Ascending aorta (tissue), 2 donors: ENCODE results near the gene ENHO. TPM values are rescaled to one million over a fixed set of nuclear protein-coding genes. Genes with fewer than 3 reads are reported as not detected.

Experiments used
- DNase-seq, 2 donors: peaks; one replicate each; pipeline ENCODE4 v3.0.0-alpha.2; 2019; ENCODE audit warnings: low spot score in 2 of 2
- H3K27ac ChIP-seq, 2 donors: fragments of 200-600 bp; sonication (generic); one replicate each; pipeline ENCODE4 v1.5.1; 2016 to 2017; ENCODE audit warnings: mild to moderate bottlenecking in 1 of 2
- H3K27me3 ChIP-seq: fragments of 200-600 bp; sonication (generic); one replicate; pipeline ENCODE4 v1.5.1; 2017
- H3K36me3 ChIP-seq, 2 donors: fragments of 200-600 bp; sonication (generic); one replicate each; pipeline ENCODE4 v1.5.1; 2016
- H3K4me1 ChIP-seq, 2 donors: fragments of 200-600 bp; sonication (generic); one replicate each; pipeline ENCODE4 v1.5.1; 2016 to 2017; ENCODE audit warnings: mild to moderate bottlenecking in 1 of 2
- H3K4me3 ChIP-seq, 2 donors: fragments of 200-600 bp; sonication (generic); one replicate each; pipeline ENCODE4 v1.5.1; 2016 to 2017; ENCODE audit warnings: mild to moderate bottlenecking in 1 of 2
- H3K9me3 ChIP-seq, 2 donors: fragments of 200-600 bp; sonication (generic); one replicate each; pipeline ENCODE4 v1.5.1; 2016
- CTCF ChIP-seq, 3 experiments: fragments of 200-600 bp in 2 of 3; fragments of 450-650 bp in 1 of 3; sonication (generic) in 2 of 3; IDR thresholded peaks; one replicate each; pipeline ENCODE4 v1.5.1; 2016 to 2019; ENCODE audit warnings: antibody characterized with exemption in 3 of 3, mild to moderate bottlenecking in 1 of 3, moderate library complexity in 1 of 3
- intact Hi-C: fragments of 100-400 bp; cut with DNase I; formaldehyde crosslinking; loops from one replicate; pipeline ENCODE4 v1.15.1; 2023
- total RNA-seq: library from RNA; depleted of rRNA; stranded (reverse); fragments of >200 nt; gene quantifications from one replicate; pipeline ENCODE4 v1.1.0, GENCODE V29; 2016

Gene ENHO
- total RNA-seq, 1 donor from 2014 or later = not detected

DNA sequence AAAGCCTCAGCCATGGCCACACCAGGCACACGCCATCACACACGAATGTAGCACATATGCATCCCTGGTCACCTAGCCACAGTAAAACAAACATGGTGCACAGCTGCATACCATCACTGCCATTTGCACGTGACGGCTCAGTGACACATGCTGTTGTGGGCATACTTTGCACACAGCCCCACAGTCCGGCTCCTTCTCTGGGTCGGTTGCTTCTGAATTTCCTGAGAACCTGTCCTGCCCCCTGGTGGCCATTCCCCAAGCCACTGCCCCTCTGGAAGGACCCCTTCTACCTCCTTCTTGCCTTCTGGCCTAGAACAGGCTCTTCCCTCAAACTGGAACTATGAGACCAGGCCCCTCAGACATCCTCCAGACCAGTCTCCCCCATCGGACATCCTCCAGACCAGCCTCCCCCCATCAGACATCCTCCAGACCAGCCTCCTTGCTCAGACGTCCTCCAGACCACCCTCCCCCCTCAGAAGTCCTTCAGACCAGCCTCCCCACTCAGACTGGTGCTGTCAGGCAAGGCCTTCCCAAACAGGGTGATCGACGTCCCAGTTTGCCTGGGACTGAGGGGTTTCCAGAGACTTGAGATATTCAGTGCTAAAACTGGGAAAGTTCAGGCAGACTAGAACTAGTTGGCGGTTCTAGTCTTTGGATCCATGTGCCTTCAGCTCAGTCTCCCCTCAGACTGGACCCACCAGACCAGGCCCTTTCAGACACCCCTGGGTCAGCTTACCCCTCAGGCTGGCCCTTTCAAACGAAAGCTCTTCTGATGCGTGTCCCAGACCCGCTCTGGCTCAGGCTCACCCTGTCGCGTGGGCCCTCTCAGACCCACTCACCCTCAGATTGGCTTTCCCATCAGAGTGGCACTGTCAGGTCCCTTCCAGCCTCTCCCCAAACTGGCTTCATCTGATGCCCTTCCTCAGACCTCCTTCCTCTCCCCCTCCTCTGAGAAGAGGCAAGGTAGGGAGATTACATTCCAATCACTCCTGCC lies 24.3 kb upstream of the ENHO start:
- TF ChIP-seq CTCF (IDR thresholded peaks at IDR 0.05) = peak in 2 of 3 experiments; percentile 32 to 51
- Histone ChIP-seq H3K27me3 (no peaks in the 10 kb centered on the region), H3K27ac (no peak overlapping the region), H3K36me3 (no peaks in the 10 kb centered on the region), H3K4me1 (no peaks in the 10 kb centered on the region), H3K4me3 (no peak overlapping the region), H3K9me3 (no peaks in the 10 kb centered on the region)
- intact Hi-C loops = loop anchor here (1.0 kb wide), 1 partner anchor 143 kb away; no protein-coding TSS in a partner anchor
- peak in 1 of 2 donors; percentile 75 for DNase-seq

GRCh38 chr9:34546102-34546833 lies 23.5 kb upstream of the ENHO start:
- Histone ChIP-seq H3K4me3 (no peak overlapping the region), H3K36me3 (no peaks in the 10 kb centered on the region), H3K27ac (no peak overlapping the region), H3K27me3 (no peaks in the 10 kb centered on the region), H3K9me3 (no peaks in the 10 kb centered on the region), H3K4me1 (no peaks in the 10 kb centered on the region)
- TF ChIP-seq CTCF (IDR thresholded peaks at IDR 0.05) = no peak
- DNase-seq = no peak
- intact Hi-C loops = loop anchor here (1.0 kb wide), 1 partner anchor 142 kb away; no protein-coding TSS in a partner anchor

DNA sequence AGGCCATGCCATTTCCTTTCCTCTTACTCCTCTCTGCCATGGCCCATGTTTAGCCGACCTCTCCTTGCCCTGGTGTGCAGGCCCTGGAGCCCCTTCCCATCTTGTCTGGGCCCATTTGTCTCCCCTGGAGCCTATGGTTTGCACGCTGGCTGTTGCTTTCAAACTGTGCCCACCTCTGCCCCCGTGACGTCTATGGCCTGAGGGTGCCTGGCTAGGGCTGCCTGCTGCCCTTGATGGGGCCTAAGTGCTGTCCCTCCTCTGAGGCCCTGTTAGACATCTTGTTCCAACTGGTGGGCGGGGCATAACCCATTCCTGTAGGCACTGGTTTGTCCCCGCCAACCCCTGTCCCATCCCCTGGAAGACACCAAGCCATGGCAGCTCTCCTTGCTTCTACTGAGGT lies 22.7 kb upstream of the ENHO start:
- H3K36me3 ChIP-seq = no peaks in the 10 kb centered on the region
- H3K9me3 ChIP-seq = no peaks in the 10 kb centered on the region
- intact Hi-C loops = no loop called here
- no peak overlapping the region for H3K27ac ChIP-seq
- H3K27me3 ChIP-seq = no peaks in the 10 kb centered on the region
- DNase-seq = no peak
- no peaks in the 10 kb centered on the region for H3K4me1 ChIP-seq
- H3K4me3 ChIP-seq = no peak overlapping the region
- no peak for TF ChIP-seq CTCF (IDR thresholded peaks at IDR 0.05)

DNA sequence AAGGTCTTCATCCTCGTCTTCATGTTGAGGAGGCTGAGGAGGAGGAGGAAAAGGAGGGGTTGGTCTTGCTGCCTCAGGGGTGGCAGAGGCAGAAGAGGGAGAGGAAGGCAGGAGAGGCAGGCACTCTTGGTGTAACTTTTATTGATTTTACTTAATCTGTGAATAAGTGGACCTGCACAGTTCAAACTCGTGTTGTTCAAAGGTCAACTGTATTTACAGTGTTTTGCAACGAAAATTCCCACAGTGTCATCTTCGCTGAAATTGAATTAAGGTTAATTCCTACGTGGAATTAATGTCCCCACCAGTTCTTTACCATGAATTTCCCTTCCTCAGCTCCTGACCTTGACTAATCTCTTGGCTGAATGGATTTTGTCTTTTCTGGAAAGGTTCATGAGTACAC lies 21.2 kb upstream of the ENHO start:
- Histone ChIP-seq H3K27ac (no peak overlapping the region), H3K4me3 (no peak overlapping the region), H3K4me1 (no peaks in the 10 kb centered on the region), H3K9me3 (no peaks in the 10 kb centered on the region), H3K36me3 (no peaks in the 10 kb centered on the region), H3K27me3 (no peaks in the 10 kb centered on the region)
- no peak for TF ChIP-seq CTCF (IDR thresholded peaks at IDR 0.05)
- intact Hi-C loops = no loop called here
- no peak for DNase-seq

- H3K4me1 ChIP-seq = no peaks in the 10 kb centered on the region
- H3K27ac ChIP-seq = no peak overlapping the region
- peak in 1 of 2 donors; percentile 42 for DNase-seq
- intact Hi-C loops = no loop called here
- no peak for TF ChIP-seq CTCF (IDR thresholded peaks at IDR 0.05)
- no peaks in the 10 kb centered on the region for H3K27me3 ChIP-seq
- no peaks in the 10 kb centered on the region for H3K36me3 ChIP-seq
- H3K4me3 ChIP-seq = no peak overlapping the region
- H3K9me3 ChIP-seq = no peaks in the 10 kb centered on the region
These were observed 18.8 kb upstream of the ENHO start for GRCh38 chr9:34541540-34541939.
